ENCODE results near the gene MAVS.
"Not testable (repeated sequence)": the region's sequence is repeated elsewhere in the genome, so short reads cannot be mapped to it uniquely, and the experiment has no call there.

The MAVS gene

DNA sequence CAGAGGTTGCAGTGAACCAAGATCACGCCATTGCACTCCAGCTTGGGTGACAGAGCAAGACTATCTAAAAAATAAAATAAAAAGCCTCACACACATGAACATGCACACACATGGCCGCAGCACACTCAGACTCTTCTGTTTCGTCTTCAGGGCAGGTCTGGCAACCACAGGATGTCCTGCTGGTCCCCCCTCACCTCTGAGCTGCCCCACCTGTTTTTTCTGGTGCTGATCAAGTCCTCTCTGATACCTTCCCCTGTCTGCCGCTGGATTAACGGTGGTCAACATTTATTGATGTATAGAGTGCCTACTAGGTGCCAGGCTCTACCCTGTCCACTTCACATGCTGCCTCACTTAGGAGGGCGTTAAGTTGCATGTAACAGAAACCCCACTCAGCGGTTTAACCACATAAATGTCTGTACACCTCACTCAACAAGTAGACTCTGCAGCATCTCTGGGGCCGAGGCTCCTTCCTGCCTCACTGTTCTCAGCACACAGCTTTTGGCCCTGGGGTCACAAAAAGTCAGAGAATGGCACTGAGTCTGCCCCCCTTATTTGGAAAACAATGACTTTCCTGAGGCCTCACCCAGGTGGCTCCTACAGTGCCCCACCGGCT is 30.8 kb upstream of the MAVS start:
- FAIRE-seq = no peak

DNA sequence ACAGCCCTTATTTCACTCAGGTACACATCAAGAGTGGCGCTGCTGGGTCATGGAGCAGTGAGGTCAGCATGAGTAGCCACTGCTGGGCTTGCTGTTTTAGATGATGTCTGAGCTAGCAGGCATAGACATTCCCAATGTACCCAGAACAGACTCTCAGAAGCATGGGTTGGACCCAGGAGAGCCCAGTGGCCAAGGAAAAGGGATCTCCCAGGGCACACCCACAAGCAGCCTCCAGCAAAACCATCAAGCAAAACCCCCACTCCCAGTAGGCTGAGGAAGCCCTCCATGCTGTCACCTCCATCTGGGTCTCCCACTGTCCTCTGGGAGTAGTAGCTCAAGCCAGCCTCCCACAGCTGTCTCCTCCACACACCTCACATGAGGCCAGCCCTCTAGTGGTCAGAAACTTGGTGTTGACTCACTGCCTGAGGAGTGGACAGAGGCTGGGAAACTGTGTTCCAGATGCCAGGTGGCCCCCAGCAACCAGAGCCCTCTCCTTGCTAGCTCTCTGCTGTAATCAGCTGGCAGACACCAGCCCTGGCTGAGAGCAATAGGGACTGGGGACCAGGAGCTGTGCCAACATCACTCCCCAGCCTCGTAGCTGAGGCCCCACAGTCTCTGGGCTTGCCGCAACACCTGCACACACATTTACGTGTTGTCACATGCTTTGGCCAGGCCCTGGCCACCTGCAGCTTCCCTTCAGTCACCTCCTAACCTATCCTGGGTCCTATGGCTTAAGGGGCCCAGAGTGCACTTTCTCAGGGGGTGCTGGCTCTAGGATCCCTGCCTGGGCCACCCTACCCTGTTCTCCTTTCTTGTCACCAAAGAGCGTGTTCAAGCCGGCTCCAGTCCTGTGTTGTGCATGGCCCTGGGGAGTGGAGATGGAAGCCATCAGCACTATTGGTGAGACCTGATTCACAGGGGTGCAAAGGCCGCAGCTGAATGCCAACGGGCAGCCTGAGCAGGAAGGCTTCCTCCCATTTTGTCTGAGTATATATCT is 28.2 kb upstream of the MAVS start:
- no peak for FAIRE-seq

DNA sequence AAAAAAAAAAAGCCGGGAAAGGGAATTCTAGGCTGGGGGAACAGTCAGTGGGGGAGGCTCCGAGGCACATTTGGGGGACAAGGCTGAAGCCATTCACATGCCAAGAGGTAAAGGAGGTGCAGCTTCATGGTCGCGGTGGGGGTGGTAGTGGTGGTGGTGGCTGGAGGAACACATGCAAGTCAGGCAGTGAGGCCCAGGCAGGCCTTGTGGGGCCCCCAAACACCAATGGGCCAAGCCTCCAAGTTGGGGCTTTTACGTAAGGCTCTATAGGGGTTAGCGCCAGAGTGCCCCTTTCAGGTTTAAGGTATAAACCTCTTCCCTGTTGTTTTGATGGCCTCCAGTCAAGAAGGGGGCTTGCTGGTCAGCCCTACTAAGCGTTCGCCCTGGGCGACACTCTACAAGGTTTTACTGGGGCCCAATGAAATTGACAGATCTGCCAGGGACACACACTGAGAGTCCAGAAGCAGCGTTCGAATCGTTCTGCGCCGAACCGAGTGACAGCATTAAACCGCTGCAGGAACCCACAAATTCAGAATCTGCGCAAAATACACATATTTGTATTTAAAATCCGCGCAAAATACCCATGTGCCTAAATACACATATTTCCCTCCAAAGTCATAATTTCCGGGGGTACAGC is 27.1 kb upstream of the MAVS start:
- FAIRE-seq = no peak

DNA sequence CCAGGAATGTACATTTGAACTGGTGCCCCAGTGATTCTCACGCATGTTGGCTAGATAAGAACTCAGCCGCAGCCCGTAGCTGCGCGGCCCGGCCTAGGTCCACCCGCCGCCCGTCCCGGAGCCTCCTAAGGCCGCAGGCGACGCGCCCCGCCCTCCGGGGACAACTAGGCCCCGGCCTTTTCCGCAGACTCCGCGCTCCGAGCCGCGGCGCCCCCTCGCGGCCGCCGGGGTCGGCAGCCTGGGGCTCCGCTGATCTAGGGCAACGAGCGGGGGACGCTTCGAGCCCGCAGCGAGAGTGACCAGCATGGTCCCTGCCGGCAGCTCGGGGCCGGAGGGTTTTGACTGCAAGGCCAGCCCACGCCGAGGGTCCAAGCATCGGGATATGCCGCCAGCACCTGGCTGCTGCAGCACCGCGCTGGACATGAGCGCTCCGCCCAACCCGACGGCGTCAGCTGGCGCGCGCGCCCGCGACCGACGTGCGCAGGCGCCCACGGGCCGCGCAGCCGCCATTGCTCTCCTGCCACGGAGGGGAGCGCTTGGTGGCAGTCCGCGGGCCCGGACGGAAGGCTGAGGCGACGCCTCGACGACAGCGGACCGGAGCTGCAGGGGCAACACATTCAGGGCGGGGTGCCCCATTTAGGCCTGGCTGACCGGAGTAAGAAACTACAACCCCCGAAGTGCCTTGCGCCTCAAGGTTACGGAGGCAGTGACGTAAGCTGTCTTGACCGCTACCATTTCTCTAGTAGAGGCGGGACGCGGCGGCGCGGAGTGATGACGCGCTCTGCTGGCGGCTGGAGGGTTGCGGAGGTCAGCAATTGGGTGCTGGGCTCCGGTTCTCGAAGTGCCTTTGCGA is 26.4 kb upstream of the MAVS start, which contains the start of gene AP5S1:
Gene AP5S1, plus strand, starts transcription at position 500 of the 853 bp plus-strand sequence. CDS start 1,571 bp downstream, outside the sequence.
- FAIRE-seq = no peak

DNA sequence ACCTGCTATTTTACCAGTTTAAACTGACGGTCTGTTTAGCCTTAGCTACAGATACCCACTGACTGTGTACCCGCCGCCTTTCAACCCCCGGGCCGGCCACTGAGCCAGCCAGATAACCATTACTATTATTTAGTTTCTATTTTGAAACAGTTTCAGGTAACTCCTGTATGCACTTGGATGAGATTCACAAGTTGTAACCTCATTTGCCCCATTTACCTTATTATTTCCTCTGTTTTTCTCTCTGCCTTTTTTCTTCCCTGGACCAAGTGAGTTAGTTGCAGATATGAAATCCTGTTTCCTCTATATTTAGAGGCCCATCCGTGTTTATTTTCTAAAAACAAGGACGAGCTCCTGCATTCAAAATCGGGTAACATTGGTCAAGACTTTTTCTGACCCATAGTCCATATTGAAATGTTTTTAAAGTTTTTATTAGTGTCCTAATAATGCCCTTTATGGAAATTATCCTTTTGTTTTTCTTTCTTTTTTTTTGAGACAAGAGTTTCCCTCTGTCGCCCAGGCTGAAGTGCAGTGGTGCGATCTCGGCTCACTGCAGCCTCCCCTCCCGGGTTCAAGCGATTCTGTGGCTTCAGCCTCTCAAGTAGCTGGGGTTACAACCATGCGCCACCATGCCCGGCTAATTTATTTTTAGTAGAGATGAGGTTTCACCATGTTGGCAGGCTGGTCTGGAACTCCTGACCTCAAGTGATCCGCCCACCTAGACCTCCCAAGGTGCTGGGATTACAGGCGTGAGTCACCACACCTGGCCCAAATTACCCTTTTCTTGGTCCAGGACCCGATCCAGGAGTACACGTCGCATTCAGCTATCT is 25.5 kb upstream of the MAVS start:
- FAIRE-seq = no peak

DNA sequence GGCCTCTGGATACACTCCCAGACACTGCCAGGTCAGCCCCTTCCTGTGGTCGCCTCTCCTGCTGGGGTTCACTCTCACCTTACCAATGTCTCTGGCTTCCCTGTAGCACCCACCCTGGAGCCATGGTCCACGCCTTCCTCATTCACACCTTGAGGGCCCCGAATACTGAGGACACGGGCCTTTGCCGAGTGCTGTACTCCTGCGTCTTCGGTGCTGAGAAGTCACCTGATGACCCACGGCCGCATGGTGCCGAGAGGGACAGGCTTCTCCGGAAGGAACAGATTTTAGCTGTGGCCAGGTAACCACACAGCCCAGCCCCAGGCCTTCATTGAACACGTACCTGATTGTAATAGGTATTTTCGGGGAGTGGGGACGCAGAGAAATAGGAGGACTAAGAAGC is 24.6 kb upstream of the MAVS start:
- no peak for FAIRE-seq

DNA sequence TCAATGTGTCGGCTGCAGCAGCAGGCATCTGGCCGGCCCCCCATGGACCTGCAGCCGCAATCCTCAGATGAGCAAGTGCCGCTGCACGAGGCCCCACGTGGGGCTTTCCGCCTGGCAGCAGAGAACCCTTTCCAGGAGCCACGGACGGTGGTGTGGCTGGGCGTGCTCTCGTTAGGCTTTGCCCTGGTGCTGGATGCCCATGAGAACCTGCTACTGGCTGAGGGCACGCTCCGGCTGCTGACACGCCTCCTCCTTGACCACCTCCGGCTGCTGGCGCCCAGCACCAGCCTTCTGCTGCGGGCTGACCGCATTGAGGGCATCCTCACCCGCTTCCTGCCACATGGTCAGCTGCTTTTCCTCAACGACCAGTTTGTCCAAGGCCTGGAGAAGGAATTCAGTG is 22.8 kb upstream of the MAVS start:
- FAIRE-seq = no peak

DNA sequence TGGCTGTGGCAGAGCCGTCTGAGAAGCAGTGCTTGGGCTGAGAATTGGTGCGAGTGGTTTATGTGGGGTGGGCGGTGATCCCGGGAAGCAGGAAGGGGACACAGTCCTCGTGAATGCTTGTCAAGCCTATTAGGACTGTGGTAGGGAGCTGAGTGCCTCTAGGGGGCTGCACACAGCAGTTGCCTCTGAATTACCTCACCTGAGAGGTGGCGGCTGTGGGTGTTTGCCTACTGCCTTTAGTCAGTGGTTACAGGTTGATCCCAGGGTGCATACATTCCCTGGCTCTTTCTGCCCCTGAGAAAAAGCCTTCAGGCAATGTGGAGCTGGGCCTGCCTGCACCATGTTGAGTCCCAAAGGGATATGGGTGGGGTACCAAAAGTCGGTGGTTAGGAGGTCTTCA is 21.1 kb upstream of the MAVS start:
- no peak for FAIRE-seq

DNA sequence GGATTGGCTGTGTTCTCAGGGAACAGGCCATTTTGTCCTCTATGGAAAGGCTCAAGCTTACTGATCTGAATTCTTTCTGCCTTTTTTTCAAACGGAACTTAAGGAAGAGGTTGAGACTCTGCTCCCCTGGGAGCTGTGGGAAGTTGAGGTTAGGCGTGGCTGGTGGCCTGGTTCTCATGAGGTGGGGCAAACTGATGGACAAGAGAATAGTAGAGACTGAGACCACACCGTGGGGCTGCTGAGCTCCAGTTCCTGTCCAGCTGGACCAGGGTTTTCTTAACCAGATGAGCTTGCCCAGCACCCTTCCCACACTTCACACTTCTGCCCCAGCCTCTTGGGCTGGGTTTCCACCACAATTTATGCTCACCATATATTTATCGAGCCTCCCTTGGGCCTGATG is 20.2 kb upstream of the MAVS start:
- no peak for FAIRE-seq

DNA sequence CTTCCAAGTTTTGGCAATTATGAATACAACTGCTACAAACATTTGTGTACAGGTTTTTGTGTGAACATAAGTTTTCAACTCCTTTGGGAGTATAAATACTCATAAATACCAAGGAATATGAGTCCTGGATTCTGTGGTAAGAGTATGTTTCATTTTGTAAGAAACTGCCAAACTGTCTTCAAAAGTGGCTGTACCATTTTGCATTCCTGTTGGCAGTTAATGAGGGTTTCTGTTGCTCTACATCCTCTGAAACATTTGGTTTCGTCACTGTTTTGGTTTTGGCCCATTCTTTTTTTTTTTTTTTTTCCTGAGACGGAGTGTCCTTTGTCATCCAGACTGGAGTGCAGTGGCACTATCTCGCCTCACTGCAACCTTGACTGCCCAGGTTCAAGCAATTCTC is 17.8 kb upstream of the MAVS start:
- FAIRE-seq = no peak

DNA sequence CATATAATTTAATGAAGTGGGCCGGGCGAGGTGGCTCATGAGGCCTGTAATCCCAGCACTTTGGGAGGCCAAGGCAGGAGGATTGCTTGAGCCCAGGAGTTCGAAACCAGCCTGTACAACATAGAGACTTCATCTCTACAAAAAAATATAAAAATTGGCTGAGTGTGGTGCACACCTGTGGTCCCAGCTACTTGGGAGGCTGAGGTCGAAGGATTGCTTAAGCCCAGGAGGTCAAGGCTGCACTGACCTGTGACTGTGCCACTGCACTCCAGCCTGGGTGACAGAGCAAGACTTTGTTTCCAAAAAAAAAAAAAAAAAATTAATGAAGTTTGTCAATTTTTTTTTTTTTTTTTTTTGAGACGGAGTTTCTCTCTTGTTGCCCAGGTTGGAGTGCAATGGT is 16.7 kb upstream of the MAVS start:
- not testable (repeated sequence) for FAIRE-seq

DNA sequence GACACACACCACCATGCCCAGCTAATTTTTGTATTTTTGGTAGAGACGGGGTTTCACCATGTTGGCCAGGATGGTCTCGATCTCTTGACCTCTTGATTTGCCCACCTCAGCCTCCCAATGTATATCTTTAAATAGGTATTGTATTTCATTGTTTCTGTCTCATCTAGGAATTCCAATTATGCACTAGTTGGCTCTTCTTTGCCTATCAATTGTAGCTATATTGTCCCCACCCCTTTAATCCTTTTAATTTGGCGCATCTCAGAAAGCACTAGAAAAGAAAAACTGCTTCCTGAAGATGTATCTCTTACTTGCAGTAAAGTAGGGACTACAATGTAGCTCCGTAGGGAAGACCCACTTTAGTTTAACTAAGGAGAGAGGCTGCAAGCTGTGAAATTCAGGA is 10.5 kb upstream of the MAVS start:
- no peak for FAIRE-seq

DNA sequence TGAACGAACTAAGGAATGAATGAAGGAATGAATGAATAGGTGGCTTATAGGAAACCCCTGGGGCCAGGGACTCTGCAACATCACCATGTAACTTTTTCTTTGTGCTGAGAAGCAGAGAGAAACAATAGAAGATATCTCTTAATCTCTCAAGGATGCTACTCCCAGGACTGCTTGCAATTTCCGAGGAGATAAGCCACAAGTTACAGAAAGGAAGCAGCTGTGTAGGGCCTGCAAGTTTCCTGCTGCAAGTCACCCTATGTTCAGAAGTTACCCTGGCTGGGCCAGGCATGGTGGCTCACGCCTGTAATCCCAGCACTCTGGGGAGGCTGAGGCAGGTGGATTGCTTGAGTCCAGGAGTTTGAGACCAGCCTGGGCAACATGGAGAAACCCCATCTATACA is 7.3 kb upstream of the MAVS start:
- no peak for FAIRE-seq

DNA sequence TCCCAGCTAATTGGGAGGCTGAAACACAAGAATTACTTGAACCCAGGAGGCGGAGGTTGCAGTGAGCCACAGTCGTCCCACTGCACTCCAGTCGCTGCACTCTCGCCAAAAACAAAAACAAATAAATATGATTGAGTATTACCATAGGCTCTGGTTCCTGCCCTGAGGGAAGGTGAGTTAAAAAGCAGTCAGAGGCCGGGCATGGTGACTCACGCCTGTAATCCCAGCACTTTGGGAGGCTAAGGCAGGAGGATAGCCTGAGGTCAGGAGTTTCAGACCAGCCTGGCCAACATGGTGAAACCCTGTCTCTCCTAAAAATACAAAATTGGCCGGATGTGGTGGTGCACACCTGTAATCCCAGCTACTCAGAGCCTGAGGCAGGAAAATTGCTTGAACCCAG is 6.4 kb upstream of the MAVS start:
- FAIRE-seq = not testable (repeated sequence)

DNA sequence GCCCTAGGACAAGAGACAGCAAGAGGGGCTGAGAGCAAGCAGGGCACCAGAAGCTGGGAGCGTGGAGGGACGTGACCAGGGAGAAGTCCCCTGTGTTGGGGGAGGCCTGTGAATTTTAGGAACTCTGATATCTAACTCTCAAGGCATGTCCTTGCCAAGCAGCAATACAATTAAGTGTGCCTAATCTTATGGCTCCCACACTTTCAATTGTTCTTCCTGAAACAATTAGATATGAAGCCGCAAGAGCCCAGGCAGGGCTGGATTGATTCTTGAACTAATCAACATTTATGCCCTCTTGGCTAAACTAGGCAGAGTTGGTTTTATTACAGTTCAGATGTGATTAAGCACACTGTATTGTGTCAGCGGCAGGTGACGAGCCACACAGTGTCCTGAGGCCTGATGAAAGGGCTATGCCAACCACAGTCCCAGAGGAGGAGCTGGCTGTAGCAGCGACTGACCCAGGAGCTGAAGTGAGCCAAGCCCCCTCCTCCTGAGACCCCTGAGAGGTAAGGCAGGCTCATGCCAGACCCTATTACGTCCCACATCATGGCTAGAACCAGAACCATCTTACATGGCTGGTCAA is 4.2 kb upstream of the MAVS start:
- no peak for FAIRE-seq

DNA sequence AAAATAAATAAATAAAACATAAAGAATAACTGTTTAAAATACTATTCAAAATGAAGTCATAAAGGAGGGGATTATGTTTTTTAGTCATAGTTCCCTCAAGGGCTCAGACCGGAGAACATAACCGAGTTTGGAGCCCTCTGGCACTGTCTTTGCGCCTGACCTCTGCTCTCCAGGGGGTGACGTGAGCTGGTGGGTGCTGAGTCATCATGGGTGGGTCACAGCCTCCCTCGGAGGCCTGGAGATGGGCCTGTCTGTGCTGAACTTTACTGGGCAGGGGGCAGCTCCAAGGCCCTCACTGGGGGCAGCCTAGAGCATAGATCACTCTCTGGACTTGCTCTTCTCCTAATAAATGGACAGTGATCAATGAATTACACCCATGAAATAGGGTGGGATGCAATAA is 3.1 kb upstream of the MAVS start:
- no peak for FAIRE-seq

DNA sequence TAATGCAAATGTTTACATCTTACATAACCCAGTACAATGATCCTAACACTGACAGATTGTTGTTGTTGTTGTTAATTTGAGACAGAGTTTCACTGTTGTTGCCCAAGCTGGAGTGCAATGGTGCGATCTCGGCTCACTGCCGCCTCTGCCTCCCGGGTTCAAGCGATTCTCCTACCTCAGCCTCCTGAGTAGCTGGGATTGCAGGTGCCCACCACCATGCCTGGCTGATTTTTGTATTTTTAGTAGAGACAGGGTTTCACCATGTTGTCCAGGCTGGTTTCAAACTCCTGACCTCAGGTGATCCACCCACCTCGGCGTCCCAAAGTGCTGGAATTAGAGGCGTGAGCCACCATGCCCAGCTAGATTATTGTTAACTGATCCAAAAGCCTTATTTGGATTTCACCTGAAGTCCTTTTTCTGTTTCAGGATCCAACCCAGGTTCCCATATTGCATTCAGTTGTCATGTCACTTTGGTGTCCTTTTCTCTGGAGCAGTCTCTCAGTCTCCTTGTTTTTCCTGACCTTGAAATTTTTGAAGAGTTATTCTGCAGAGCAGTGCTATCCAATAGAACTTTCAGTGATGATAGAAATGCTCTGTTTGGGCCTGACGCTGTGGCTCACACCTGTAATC is 2.5 kb upstream of the MAVS start:
- not testable (repeated sequence) for FAIRE-seq

DNA sequence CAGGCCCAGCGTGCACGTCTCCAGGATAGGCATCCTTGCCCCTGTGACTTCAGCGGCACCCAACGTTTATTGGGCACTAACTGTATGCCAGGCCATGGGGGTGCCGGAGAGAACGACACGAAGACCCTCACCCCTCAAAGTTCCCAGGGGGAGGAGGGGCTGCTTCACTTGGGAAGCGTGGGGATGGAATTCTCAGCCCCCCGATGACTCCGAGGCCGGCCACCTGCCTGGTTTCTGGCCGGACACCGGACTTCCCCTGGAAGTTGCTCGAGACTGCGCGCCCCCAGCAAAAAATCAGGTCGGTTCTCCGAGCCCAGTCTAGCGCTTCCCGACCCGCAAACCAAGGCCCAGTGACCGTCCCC is 275 bp upstream of the MAVS start:
- FAIRE-seq = no peak

DNA sequence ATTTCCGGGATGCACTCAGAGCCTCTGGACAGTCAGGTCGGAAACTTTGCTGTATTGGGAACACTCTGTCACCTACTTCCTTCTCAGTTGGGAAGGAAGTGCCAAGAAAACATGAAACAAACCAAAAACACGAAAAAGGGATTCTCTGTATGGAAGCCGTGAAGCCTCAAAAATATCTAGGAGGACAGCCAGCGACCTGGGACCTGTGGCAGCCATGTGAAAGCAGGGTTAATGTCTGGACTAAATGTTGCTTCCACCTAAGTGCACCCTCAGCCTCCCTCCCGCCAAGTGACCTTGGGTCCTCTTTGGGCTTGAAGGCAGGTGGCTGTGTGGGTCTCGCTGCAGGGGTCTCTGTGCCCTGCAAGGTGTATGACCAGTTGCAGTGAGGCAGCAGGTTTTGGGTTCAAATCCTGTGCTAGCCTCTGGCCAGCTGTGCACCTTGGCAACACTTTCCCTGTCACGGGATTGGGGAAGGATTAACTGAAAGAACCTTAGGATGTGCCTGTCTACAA is 851 bp downstream of the MAVS start:
- no peak for FAIRE-seq

DNA sequence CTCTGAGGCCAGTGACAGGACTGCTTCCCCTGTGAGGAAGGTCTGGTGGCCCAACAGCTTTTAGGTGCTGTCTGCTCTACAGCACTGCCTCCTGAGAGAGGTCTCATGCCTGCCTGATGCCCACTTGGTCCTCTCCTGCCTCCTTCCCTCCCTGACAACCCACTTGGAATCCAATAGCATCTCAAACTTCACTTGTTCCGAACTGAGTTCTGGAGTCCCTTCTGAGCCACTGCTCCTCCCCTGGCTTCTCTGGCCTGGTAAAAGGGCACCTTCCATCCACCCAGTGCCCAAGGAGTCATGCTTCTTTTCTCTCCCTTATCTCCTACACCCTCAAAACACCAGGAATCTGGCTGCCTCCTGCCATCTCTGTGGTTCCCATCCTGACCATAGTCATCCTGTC is 1.9 kb downstream of the MAVS start:
- no peak for FAIRE-seq

DNA sequence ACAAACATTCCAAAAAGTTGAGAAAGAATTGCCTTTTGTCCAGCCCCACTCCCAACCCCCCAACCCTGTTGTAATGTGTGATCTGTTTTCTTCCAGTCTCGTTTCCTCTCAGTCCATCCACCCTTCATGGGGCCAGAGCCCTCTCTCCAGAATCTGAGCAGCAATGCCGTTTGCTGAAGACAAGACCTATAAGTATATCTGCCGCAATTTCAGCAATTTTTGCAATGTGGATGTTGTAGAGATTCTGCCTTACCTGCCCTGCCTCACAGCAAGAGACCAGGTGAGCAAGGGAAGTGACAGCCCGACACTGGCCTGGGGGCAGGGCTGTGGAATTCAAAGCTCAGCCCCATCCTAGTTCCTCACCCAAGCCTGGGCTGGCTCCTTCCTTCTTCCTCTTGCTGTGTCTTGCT is 7.8 kb downstream of the MAVS start:
- no peak for FAIRE-seq

All from colon (tissue), 2 donors.